HG03095 (cell line): ENCODE data around the gene CABP7.
"Not testable (repeated sequence)": the region's sequence is repeated elsewhere in the genome, so short reads cannot be mapped to it uniquely, and the experiment has no call there.

ENCODE experiments used
- ATAC-seq: cut with Tn5 transposase; IDR thresholded peaks from one replicate; pipeline ENCODE4 v1.9.1; 2021; ENCODE audit warnings: moderate library complexity; ENCODE audit not compliant: unreplicated experiment

Gene CABP7

DNA sequence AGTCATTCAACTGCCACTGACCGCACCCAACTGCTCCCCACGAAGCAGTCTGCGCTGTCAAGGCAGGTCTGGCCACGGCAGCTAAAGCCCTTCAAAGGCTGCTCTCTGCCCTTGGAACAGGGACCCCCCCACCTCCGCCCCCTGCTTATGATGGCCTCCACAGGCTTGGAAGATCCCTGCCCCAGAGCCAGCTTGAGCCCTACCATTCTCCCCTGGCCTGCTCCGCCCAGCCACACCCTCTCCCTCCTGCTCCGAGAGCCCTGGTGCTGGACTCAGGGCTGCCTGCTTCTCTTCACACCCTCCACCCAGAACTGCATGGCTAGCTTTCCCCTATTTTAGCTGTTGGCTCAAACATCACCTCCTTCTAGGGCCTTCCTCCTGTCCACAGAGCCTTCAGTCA is 28.0 kb downstream of the CABP7 start:
- no peak for ATAC-seq

DNA sequence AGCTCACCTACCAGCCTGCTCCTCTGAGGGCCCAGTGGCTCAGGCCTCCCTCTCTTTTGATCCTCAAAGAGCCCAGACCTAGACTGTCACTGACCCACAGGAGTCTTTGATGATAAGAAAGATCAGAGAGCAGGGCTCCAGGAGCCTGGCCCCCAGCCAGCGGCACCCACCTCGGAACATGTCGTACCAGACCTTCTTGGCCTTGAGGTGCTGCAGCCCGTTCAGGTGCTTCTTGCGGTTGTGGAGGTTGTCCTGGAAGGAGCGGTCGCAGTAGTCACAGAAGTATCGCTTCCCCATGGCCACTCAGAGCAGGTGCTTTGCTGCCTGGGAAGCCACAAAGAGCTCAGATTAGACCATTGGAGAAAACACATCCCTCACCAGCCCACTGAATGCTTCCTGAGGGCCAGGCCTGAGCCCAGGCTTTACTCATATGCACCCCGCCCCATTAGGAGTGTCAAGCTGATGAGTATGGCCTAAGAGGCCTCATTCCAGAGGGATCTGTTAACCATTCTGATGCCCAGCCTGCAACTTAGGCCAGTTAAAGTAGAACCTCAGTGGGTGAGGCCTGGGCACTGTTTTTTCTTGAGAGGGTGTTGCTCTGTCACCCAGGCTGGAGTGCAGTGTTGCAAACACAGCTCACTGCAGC is 28.6 kb downstream of the CABP7 start:
- no peak for ATAC-seq

DNA sequence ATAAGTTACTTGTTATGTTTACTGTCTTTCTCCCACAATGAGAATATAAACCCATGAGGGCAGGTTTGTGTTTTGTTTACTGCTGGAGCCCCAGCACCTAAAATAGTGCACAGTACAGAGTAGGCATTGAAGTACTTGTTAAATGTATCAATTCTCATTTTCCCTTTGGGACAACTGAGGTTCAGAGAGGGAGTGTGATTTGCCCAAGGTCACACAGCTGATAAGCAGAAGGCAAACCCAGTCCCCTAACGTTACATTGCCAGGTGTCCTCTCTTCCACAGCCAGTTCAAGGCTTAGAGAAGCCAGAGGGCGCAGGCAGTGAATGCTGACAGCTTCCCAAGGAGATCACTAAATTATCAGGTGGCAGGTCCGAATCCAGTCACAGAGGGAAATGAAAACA is 30.2 kb downstream of the CABP7 start:
- no peak for ATAC-seq

DNA sequence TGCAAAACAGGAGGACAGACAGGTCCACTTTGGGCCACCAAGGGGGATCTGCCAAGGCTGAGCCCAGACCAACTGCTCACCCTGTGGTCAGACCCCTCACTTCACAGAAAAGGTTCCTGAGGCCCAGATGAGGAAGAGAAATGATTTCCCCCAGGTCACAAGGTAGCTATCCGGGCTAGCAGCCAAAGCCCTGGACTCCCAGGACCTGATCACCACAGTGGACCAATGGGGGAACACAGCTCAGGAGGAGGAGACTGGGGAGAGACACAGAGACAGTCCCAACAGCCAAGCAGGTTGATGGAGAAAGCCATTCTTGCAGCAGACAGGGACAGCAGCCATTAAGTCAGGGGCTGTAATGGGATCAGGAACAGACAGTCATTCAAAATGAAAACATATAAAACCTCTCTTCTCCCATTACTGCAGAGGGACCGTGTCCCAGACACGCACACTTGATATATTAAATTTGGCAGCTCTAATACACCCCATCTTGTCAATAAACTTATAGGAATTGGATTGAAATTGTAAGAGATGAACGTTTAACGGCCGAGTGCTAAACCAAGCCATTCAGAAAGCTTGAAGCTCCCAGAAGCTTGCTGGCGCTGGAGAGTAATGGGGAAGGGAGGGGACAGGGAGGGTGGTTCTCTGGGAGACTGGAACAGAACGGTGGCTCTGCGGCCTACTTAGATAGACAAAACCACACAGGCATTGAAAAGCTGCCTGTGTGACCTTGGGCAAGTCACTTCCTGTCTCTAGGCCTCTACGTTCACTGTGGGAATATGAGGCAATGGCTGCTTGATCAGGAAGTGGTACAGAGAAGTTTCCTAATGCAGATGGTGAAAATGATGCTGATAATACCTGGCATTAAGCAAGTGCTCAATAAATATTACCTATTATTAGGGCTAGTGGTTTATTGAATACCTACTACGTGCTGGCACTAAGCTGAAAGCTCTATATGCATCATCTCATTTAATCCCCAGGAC is 31.0 kb downstream of the CABP7 start:
- ATAC-seq = no peak

DNA sequence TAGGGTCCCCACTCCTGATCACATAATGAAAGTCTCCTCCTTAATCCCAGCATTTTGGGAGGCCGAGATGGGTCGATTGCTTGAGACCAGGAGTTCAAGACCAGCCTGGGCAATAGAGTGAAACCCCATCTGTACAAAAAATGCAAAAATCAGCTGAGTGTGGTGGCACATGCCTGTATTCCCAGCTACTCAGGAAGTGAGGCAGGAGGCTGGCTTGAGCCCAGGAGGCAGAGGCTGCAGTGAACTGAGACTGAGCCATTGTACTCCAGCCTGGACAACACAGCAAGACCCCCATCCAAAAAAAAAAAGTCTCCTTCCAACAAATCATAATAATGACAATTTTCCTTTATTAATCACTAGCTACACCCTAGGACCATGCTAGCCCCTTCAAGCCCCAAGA is 31.9 kb downstream of the CABP7 start:
- ATAC-seq = no peak

DNA sequence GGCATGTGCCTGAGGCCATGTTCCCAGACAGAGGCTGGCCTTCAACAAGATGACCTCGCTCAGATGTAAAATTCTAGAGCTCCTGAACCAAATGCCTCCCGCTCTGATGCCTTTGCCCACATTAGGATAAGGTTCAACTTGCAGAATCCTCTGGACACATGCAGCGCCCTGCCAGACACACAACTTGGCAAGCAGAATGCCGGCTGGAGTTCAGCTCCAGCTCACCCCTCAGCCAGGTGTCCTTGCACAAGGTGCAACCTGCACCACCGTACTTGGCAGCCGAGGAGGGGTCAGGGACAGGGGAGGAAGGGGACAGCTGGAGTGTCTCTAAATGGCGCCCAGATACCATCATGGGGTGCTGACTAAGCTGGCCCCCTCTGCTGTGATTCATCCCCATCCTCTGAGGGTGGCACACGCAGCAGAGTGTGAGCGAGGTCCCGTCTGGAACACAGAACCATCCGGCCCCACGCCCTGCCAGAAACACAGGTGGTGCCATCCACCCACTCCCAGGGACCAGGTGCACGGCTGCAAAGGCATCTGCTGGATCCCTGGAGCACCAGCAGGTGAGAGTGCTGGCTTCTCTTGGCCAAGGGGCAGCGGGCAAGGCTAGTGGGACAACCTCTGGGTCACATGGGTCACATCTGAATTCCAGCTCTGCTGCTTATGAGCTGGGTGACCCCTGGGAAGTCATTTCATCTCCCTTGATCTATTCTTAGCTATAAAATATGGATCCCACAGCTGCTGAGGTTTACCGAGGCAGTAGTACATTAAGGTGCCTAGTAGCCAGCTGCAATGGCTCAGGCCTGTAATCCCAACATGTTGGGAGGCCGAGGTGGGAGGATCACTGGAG is 34.2 kb downstream of the CABP7 start:
- no peak for ATAC-seq

DNA sequence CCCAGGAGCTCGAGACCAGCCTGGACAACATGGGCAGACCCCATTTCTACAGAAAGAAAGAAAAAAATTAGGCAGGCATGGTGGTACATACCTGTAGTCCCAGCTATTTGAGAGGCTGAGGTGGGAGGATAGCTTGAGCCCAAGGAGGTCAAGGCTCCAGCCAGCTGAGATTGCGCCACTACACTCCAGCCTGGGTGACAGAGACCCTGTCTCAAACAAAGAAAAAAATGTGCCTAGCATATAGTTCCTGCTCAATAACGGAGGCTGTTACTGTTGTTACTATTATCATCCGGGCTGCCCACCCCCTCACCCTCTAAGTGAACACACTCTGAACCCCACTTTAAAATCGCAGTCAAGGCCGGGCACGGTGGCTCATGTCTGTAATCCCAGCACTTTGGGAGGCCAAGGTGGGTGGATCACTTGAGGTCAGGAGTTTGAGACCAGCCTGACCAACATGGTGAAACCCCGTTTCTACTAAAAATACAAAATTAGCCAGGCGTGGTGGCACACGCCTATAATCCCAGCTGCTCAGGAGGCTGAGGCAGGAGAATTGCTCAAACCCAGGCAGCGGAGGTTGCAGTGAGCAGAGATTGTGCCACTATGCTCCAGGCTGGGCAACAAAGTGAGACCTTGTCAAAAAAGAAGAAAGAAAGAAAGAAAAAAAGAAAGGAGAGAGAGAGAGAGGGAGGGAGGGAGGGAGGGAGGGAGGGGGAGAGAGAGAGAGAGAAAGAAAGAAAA is 35.0 kb downstream of the CABP7 start:
- ATAC-seq = not testable (repeated sequence)

DNA sequence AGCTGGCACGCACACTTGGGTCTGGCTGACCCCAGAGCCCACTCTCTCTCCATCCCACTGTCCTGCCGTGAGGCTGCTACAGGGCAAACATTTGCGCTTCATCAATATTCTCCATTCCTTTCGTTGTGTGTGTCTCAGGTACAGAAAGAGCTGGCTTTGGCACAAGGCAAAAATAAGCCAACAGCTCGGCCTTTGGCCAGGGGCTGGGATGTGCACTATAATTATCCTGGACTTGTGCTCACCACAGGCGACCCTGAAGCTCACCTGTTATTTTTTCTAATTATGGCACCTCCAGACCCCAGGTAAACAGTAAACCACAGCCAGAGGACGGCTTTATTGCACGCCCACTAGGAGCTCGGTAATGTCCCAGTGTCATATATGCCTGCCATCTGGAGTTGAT is 36.1 kb downstream of the CABP7 start:
- no peak for ATAC-seq

DNA sequence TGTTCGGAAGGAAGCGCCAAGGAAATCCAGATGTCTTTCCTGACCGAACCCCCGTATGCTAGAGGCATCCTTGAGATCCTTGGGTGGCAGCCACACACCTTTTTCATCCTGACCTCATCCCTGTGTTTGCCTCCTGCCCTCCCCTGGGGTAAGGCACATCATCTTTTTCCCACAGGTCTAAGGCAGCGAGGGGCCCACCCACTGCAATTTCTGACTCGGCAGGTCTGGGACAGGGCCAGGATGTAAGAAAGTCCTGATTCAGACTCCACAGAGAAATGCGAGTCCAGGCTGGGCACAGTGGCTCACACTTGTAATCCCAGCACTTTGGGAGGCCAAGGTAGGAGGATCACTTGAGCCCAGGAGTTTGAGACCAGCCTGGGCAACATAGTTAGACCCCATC is 36.5 kb downstream of the CABP7 start:
- ATAC-seq = no peak

DNA sequence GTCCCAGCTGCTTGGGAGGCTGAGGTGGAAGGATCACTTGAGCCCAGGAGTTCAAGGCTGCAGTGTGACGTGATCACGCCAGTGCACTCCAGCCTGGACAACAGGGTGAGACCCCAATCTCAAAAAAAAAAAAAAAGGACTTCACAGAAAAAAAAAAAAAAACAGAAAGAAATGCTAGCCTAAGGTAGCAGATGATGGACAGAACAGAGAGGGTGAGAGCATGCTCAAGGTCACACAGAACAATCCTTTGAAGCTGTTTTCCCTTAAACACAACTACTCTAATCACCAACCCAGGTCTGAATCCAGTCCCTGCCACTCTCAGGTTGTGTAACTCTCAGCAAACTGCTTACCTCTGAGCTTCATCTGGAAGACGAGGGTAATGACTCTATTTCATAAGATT is 37.3 kb downstream of the CABP7 start:
- ATAC-seq = no peak

DNA sequence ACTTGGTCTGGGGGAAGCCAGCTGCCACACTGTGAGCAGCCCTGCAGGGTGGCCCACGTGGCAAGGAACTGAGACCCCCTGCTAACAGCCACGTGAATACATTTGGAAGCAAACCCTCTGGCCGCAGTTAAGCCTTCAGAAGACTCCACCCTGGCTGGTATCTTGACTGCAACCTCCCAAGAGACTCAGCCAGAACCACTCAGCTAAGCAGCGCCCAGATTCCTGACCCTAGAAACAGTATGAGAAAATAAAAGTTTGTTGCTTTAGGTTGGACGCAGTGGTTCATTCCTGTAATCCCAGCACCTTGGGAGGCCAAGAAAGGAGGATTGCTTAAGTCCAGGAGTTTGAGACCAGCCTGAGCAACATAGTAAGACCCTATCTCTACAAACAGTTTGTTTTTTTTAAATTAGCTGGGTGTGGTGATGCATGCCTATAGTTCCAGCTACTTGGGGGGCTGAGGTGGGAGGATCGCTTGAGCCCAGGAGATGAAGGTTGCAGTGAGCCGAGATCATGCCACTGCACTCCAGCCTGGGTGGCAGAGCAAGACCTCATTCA is 38.3 kb downstream of the CABP7 start:
- ATAC-seq = no peak

DNA sequence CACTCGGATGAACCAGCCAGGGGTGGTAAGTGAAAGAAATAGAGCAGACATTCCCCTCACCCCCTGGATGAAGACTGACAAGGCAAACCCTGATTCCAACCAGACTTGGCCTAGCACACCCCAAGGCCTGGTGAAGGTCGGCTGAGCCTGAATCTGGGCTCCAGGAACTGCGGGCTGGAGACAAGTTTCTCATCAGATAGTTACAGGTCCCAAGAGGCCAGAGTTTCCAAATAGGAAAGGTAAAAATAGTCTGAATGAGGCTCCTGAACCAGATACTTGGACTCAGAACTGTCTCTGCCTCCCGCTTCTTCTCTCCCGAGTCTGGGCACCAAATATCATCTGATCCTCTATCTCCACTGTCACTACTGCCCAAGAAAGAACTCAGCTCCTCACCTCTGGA is 39.2 kb downstream of the CABP7 start:
- ATAC-seq = no peak

DNA sequence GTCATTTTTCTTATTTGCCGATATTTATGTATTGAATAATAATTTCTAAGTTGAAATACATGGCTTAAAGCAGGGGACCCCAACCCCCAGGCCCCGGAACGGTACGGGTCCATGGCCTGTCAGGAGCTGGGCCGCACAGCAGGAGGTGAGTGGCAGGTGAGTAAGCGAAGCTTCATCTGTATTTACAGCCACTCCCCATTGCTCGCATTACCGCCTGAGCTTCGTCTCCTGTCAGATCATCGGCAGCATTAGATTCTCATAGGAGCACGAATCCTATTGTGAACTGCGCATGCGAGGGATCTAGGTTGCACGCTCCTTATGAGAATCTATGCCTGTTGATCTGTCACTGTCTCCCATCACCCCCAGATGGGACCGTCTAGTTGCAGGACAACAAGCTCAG is 42.5 kb downstream of the CABP7 start:
- no peak for ATAC-seq

DNA sequence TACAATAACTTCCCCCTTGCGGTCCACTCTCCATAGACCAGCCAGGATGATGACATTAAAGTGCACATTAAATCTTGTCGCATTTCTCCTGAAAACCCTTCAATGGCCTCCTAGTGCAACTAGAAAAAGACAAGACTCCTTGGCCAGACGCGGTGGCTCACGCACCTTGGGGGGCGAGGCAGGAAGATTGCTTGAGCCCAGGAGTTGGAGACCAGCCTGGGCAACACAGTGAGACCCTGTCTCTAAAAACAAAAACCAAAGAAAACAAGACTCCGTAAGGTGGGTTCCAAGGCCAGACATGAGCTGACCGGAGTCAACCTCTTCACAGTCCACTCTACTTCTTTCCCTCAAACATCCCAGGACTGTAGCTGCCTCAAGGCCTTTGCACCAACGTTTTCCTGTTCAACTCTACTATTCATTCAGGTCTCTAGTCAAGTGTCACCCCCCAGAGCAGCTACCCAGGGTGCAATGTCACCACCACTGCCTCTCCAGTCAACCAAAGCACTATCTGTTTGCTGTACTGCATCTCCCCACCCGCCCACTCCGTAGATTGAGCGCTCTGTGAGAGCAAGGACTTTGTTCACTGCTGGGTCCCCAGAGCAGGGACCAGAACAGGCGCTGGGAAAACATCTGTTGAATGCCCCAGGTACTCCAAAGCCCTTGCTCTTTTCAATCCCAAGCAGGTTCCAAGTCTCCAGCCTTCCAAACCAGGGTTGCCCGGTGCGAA is 46.3 kb downstream of the CABP7 start:
- peak; percentile 10 for ATAC-seq

DNA sequence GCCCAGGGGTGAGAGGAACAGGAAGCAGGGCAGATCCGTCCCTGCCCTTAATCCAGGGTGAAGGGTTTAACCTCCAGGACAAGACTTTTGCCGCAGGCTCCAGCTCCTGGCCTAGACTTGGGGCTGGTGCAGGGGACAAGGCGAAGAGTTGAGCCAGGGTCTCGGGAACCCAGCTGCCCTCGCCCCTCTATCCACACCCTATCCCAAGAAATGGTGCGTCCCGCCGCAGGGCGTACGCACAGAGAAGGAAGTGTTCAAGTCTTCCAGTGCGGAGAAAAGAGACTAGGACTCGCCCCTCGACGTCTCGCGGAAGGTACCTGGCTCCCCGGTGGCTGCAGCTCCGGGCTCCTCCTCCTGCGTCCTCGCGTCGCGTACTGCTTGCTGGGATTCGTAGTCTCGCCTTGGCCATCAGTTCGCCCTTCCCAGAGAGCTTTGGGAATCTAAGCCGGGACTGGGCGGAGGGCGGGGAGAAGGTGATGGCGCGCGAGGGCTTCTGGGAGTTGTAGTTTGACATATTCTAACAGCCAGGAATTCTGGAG is 46.9 kb downstream of the CABP7 start, which contains the start of gene ZMAT5:
Gene ZMAT5 (minus strand): TSS at position 376 of the 539 bp plus-strand sequence. CDS start 18,463 bp downstream, outside the sequence.
- peak; percentile 87 for ATAC-seq

DNA sequence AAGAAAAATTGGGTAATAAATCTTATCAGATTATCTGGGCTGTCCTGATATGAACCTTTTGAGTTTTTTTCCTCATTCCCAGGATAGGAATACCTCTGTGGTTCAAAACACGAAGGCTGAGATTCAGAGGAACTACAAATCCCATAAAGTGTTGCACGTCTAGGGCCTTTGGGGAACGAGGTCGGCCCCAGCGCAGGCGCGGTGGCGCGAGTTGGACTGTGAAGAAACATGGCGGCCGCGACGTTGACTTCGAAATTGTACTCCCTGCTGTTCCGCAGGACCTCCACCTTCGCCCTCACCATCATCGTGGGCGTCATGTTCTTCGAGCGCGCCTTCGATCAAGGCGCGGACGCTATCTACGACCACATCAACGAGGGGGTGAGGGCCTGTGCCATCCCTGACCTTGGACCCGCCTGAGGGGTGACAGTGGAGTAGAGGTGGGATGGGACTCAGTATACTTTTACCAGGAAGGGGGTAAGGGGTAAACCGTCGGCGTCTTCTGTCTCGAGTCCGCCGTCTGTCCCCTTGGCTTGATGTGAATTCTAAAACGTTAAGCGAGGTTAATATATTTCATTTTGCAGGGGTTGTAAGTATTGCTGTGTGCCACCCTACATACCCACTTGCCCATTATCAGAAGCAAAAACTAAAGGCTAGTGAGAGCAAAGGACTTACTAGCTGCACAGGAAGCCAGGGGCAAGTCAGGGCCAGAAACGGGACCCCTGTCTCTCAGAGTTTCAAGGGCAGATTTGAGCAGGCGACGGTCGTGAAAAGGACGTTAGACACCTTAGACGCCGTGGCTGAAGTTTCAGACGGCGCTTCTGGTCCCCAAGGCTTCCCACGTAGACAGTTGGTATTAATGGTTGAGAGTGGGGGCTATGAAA is 47.6 kb downstream of the CABP7 start, which contains the start of gene UQCR10:
Gene UQCR10 (plus strand): TSS at position 199 of the 881 bp plus-strand sequence. CDS start 30 bp downstream, at position 229.
- ATAC-seq = peak; percentile 56

DNA sequence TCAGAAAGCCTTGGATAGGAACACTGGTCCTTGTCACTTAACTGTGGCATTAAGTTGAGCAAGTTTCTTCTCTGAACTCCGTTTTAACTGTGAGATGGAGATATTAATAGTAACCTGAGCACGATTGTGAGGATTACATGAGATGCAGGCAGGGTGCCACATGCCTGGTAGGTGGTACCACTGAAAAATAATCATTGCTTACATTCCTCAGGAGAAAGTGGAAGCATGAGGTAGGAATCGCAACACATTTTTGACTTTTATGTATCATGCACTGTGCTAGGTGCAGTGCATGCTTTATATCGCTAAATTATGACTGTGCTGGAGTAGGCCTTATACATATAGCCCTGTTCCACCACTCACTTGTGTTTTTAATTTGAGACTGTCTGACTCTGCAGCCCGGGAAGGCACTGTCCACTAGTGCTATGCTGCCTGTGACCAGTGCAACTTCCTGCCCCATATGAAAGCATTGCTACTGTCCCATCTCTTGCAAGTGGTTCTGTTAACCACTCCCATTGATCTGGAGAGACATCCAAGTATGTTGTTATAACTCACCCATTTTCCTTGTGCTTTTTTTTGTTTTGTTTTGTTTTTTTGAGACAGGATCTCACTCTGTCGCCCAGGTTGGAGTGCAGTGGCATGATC is 48.4 kb downstream of the CABP7 start:
- ATAC-seq = no peak
